Mucosa of descending colon (tissue), 3 donors: ENCODE data around the gene CFAP90. TPM values are rescaled to one million over a fixed set of nuclear protein-coding genes. Genes with fewer than 3 reads are reported as not detected.

Experiments used
- ATAC-seq: fragments of 200-7000 bp; cut with Tn5 transposase; one replicate; pipeline ENCODE4 v1.9.1; 2020; ENCODE audit warnings: mild to moderate bottlenecking, moderate library complexity
- DNase-seq, 3 donors: peaks; one replicate each; pipeline ENCODE4 v3.0.0-alpha.2; 2020
- H3K36me3 ChIP-seq: fragments of 200-600 bp; one replicate; pipeline ENCODE4 v1.8.0; 2021; ENCODE audit warnings: low read depth, mild to moderate bottlenecking
- H3K4me1 ChIP-seq: fragments of 200-600 bp; one replicate; pipeline ENCODE4 v1.8.0; 2021; ENCODE audit warnings: low read depth, mild to moderate bottlenecking
- H3K4me3 ChIP-seq: fragments of 200-600 bp; one replicate; pipeline ENCODE4 v1.8.0; 2021; ENCODE audit warnings: mild to moderate bottlenecking
- H3K9me3 ChIP-seq: fragments of 200-600 bp; one replicate; pipeline ENCODE4 v1.8.0; 2021; ENCODE audit warnings: mild to moderate bottlenecking
- intact Hi-C, 2 donors: fragments of 100-400 bp; cut with DNase I in 1 of 2; cut with micrococcal nuclease in 1 of 2; formaldehyde crosslinking; loops; one replicate each; pipeline versions ENCODE4 v1.11.0 to v1.11.1; 2022; cut with DNase I, micrococcal nuclease
- total RNA-seq, 3 donors: library from RNA; stranded (reverse); fragmentation: NEBNext Ultra II Directional in 2 of 3; extraction: Animal tissue kit (Norgen Biotek cat#: 25700) in 2 of 3; gene quantifications; one replicate each; pipeline versions ENCODE4 v1.2.1 to v1.2.4, GENCODE V29; 2021 to 2023
- TF ChIP-seq, protein P1 (sequence below): fragments of 200-600 bp; IDR thresholded peaks from one replicate; pipeline ENCODE4 v1.8.0; 2022; ENCODE audit warnings: antibody characterized with exemption, mild to moderate bottlenecking
- donor health status: DM: no; HTN: no; CAD: no; lungs with moderate emphysema.
- donor health status: DM: no; HTN: no; CAD: no.
- donor health status: DM: no; HTN: yes; CAD: no.

The CFAP90 gene
- total RNA-seq, 3 donors from 2014 or later, result not detected

DNA sequence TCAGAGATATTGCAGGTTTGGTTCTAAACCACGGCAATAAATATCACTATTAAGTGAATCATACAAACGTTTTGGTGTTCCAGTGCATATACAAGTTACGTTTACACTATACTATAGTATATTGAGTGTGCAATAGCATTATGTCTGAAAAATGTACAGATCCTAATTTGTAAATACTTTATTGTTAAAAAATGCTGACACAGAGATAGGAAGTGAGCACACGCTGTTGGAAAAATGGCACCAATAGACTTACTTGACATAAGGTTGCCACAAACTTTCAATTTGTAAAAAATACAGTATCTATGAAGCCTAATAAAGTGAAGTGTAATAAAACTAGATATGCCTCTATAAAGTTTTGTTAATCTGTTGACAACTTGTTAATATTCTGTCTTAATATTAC, 16.0 kb downstream of the CFAP90 start:
- ATAC-seq (no peak), DNase-seq (no peak)
- intact Hi-C loops, result no loop called here
- no peaks in the 10 kb centered on the region for H3K36me3 ChIP-seq
- H3K4me1 ChIP-seq, result no peaks in the 10 kb centered on the region
- H3K4me3 ChIP-seq, result no peak overlapping the region
- no peaks in the 10 kb centered on the region for H3K9me3 ChIP-seq
- TF ChIP-seq, protein P1, sequence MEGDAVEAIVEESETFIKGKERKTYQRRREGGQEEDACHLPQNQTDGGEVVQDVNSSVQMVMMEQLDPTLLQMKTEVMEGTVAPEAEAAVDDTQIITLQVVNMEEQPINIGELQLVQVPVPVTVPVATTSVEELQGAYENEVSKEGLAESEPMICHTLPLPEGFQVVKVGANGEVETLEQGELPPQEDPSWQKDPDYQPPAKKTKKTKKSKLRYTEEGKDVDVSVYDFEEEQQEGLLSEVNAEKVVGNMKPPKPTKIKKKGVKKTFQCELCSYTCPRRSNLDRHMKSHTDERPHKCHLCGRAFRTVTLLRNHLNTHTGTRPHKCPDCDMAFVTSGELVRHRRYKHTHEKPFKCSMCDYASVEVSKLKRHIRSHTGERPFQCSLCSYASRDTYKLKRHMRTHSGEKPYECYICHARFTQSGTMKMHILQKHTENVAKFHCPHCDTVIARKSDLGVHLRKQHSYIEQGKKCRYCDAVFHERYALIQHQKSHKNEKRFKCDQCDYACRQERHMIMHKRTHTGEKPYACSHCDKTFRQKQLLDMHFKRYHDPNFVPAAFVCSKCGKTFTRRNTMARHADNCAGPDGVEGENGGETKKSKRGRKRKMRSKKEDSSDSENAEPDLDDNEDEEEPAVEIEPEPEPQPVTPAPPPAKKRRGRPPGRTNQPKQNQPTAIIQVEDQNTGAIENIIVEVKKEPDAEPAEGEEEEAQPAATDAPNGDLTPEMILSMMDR, result no peak

DNA sequence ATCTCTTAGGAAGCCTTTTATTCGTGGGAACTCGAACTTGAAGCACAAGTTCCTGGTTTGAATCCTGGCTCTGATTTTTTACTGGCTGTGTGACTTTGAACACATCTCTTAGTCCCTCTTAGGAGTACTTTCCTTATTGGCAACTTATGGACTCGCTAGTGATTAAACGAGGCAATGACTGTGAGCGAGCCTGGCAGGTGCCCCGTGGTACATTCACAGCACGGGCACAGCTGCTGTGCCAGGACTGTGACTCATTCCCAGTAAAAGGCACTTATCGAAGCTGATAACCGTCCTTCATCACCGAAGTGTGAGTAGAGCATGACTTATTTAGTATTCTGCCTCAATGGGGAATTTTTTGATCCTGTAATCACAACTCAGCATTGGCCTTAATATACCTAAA, 22.7 kb downstream of the CFAP90 start:
- intact Hi-C loops, result no loop called here
- ATAC-seq (peak; percentile 83), DNase-seq (peak in 1 of 3 donors; percentile 24)
- Histone ChIP-seq H3K4me3 (no peak overlapping the region), H3K9me3 (no peaks in the 10 kb centered on the region), H3K4me1 (no peaks in the 10 kb centered on the region), H3K36me3 (no peaks in the 10 kb centered on the region)
- TF ChIP-seq, protein P1, result no peak

DNA sequence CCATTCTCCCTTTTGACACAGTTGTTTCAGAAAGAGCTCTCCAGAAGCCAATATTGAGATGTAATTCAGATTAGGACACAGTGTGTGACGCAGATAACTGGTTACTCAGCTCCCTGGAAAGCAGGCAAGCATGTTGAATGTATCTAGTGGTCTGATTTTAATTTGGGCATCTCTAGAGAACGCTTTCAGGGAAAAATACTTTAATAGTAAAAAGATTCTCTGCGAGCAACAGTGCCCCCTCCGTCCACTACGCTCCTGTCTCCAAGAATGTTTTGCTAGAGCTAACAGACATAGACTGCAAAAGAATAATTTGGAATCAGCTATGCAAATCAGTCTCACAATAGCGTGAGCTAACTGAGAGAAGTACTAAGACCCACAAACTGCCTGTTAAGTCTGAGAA, 23.3 kb downstream of the CFAP90 start:
- no peak for ATAC-seq
- Histone ChIP-seq H3K36me3 (no peaks in the 10 kb centered on the region), H3K9me3 (no peaks in the 10 kb centered on the region), H3K4me1 (no peaks in the 10 kb centered on the region), H3K4me3 (no peak overlapping the region)
- intact Hi-C loops, result no loop called here
- TF ChIP-seq, protein P1, result no peak
- no peak for DNase-seq

DNA sequence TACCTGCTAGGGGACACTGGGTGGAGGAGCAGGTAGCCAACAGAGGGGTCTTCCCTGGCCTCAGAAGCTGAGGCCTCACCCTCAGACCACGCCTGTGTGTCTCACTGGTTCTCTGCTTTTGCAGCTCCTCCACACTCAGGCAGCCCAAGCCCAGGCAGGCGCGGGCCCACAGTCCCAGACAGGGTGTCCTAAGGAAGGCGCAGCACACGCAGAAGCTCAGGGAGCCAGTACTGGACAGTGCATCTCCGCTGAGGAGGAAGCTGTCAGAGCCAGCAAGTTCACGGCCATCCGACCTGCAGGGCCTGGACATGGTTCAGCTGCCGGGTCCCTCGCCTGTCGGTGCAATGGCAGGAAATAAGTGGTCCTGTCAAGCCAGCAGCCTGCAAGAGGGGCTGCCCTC, 25.3 kb downstream of the CFAP90 start:
- Histone ChIP-seq H3K9me3 (no peaks in the 10 kb centered on the region), H3K4me3 (no peak overlapping the region), H3K36me3 (no peaks in the 10 kb centered on the region), H3K4me1 (no peaks in the 10 kb centered on the region)
- intact Hi-C loops, result no loop called here
- DNase-seq, result no peak
- ATAC-seq, result no peak
- TF ChIP-seq, protein P1, result no peak

DNA sequence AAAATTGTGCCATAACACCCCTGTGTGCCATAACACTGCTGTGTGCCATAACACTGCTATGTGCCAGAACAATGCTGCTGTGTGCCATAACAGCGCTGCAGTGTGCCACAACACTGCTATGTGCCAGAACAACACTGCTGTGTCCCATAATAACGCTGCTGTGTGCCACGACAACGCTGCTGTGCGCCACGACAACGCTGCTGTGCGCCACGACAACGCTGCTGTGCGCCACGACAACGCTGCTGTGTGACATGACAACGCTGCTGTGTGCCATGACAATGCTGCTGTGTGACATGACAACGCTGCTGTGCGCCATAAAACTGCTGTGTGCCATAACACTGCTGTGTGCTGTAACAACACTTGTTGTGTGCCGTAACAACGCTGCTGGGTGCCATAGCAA, 25.9 kb downstream of the CFAP90 start:
- intact Hi-C loops, result no loop called here
- Histone ChIP-seq H3K9me3 (no peaks in the 10 kb centered on the region), H3K36me3 (no peaks in the 10 kb centered on the region), H3K4me1 (no peaks in the 10 kb centered on the region), H3K4me3 (no peak overlapping the region)
- no peak for ATAC-seq
- DNase-seq, result no peak
- TF ChIP-seq, protein P1, result no peak

DNA sequence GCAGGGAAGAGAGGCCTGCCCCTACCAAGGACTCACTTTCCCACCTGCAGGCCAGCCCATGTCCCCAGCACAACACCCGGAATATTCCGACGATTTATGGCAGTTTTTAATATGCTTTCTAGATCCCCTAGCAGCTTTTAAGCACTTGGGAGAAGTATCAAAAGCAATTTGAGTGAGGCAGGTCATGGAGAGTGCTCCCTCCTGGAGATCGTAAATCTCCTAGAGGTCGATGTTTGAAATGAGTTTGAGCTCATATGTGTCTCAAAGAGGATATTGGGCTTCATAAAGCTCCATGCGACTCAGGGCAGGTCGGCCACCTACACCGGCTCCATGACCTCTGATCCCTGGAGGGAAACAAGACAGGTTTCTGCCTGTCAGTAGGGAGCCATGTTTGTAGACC, 27.3 kb downstream of the CFAP90 start:
- Histone ChIP-seq H3K36me3 (no peaks in the 10 kb centered on the region), H3K9me3 (no peaks in the 10 kb centered on the region), H3K4me3 (no peak overlapping the region), H3K4me1 (no peaks in the 10 kb centered on the region)
- intact Hi-C loops, result no loop called here
- ATAC-seq (no peak), DNase-seq (no peak)
- TF ChIP-seq, protein P1, result no peak
